Measurements from ENCODE around the gene NPY1R.
A peak's percentile ranks its signal among the peaks of the same experiment; 100 is the strongest.

NPY1R gene

DNA sequence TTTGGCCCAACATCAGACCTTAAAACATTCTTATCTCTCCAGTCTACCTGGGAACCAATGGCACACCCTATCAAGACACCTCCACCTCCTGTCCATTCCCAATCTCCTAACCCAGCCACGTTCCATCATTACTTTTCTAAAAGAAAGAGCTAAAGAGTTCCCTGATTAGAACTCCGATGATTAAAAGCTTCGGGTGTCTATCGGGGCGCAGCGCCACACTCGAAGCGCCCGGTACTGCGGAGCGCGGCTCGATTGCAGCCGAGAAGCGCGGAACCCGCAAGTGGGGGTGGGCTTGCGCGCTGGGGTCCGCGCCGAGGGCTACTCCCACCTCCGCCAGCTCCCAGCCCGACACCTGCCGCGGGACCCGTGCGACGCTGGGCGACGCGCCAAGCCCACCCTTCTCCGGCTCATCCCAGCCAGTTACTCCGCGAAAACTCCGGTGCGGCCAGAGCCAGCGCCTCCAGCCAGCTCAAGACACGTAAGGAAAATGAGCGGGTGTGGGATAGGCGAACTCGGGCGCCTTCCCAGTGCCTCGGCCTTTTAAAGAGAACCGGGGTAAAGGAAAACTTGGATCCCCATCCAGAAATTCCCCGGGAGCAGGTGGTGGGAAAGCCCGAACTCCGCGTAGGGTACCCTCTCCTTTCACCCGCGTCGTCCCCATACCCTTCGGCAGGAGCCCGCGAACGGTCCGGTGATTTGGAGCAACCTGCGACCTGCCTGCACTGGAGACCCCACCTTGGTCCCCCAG, 593 bp downstream of the NPY1R start:
- H3K4me3 ChIP-seq (replicated peaks; ENCODE audit: insufficient read depth, low read length): peak overlapping the region; percentile 30
- no peak for DNase-seq (ENCODE audit: low read depth in 1 of 2, low spot score in 1 of 2)

DNA sequence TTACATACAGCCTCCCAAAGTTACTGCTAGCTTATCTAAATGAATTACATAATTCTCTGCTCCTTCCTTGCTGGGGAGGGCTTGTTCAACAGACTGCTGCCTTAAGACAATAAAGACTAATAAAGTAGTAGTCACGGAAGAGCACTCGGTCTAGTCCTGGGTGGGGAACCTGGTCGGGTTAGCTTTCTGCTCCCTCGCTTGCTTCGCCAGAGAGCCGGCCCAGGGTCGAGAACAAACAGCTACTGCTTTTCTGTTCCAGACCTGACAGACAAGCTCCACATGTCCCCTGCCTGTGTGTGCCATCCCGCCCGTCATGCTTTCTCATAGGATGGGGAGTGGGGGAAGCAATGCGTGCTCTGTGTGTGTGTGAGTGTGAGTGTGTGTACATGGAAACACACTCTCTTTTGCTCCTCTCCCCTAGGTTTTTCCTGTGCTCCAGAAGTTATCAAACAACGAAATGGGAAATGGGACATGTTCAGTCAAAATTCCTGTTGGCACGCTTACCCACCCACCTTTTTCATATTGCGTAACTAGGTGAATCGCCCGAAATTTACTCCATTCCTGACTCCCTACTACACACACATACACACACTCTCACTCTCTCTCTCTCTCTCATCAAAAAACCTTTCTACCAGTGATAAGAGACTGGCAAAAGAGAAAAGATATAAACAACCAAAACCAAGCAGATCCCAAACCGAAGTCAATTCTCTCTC, 1.3 kb downstream of the NPY1R start:
- DNase-seq (ENCODE audit: low read depth in 1 of 2, low spot score in 1 of 2): no peak
- Histone ChIP-seq H3K4me3 (replicated peaks; ENCODE audit: insufficient read depth, low read length) (no peak overlapping the region), H3K27ac (replicated peaks) (no peak overlapping the region), H3K27me3 (ENCODE audit: insufficient read depth, poor library complexity, severe bottlenecking) (peaks cover 31% of the 10 kb centered on the region)
- TF ChIP-seq POLR2AphosphoS5 (IDR thresholded peaks at IDR 0.05; ENCODE audit: low read depth) (no peak), GABPA (IDR thresholded peaks at IDR 0.05; ENCODE audit: low read depth) (no peak), SPI1 (IDR thresholded peaks at IDR 0.05; ENCODE audit: borderline replicate concordance, low read depth) (no peak)
- TF ChIP-seq, protein P1, sequence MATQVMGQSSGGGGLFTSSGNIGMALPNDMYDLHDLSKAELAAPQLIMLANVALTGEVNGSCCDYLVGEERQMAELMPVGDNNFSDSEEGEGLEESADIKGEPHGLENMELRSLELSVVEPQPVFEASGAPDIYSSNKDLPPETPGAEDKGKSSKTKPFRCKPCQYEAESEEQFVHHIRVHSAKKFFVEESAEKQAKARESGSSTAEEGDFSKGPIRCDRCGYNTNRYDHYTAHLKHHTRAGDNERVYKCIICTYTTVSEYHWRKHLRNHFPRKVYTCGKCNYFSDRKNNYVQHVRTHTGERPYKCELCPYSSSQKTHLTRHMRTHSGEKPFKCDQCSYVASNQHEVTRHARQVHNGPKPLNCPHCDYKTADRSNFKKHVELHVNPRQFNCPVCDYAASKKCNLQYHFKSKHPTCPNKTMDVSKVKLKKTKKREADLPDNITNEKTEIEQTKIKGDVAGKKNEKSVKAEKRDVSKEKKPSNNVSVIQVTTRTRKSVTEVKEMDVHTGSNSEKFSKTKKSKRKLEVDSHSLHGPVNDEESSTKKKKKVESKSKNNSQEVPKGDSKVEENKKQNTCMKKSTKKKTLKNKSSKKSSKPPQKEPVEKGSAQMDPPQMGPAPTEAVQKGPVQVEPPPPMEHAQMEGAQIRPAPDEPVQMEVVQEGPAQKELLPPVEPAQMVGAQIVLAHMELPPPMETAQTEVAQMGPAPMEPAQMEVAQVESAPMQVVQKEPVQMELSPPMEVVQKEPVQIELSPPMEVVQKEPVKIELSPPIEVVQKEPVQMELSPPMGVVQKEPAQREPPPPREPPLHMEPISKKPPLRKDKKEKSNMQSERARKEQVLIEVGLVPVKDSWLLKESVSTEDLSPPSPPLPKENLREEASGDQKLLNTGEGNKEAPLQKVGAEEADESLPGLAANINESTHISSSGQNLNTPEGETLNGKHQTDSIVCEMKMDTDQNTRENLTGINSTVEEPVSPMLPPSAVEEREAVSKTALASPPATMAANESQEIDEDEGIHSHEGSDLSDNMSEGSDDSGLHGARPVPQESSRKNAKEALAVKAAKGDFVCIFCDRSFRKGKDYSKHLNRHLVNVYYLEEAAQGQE (IDR thresholded peaks at IDR 0.05; ENCODE audit: insufficient replicate concordance, low read depth): no peak
- TF ChIP-seq, protein P2, sequence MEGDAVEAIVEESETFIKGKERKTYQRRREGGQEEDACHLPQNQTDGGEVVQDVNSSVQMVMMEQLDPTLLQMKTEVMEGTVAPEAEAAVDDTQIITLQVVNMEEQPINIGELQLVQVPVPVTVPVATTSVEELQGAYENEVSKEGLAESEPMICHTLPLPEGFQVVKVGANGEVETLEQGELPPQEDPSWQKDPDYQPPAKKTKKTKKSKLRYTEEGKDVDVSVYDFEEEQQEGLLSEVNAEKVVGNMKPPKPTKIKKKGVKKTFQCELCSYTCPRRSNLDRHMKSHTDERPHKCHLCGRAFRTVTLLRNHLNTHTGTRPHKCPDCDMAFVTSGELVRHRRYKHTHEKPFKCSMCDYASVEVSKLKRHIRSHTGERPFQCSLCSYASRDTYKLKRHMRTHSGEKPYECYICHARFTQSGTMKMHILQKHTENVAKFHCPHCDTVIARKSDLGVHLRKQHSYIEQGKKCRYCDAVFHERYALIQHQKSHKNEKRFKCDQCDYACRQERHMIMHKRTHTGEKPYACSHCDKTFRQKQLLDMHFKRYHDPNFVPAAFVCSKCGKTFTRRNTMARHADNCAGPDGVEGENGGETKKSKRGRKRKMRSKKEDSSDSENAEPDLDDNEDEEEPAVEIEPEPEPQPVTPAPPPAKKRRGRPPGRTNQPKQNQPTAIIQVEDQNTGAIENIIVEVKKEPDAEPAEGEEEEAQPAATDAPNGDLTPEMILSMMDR (IDR thresholded peaks at IDR 0.05; ENCODE audit: insufficient read depth, low read length): no peak

More for the DNA sequence above, 593 bp downstream of the NPY1R start:
- Histone ChIP-seq H3K27me3 (ENCODE audit: insufficient read depth, poor library complexity, severe bottlenecking) (peaks cover 31% of the 10 kb centered on the region), H3K27ac (replicated peaks) (no peak overlapping the region)
- TF ChIP-seq GABPA (IDR thresholded peaks at IDR 0.05; ENCODE audit: low read depth) (no peak), SPI1 (IDR thresholded peaks at IDR 0.05; ENCODE audit: borderline replicate concordance, low read depth) (no peak), POLR2AphosphoS5 (IDR thresholded peaks at IDR 0.05; ENCODE audit: low read depth) (no peak)
- TF ChIP-seq, protein P1 (IDR thresholded peaks at IDR 0.05; ENCODE audit: insufficient replicate concordance, low read depth): no peak
- TF ChIP-seq, protein P2 (IDR thresholded peaks at IDR 0.05; ENCODE audit: insufficient read depth, low read length): no peak

DNA sequence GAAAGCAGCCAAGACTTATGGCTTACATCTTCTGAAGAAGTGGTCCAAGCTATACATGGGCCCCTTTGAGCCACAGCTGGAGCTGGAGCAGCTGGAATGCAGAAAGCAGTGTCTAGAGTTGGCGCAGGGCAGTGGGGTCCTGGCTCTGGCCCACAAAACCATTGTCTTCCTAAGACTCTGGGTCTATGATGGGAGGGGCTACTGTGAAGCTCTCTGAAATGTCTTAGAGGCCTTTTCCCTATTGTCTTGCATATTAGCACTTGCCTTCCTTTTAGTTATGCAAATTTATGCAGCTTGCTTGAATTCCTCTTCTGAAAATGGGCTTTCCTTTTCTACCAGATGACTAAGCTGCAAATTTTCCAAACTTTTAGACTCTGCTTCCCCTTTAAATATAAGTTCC, 15.3 kb downstream of the NPY1R start:
- H3K27me3 ChIP-seq (ENCODE audit: insufficient read depth, poor library complexity, severe bottlenecking): no peaks in the 10 kb centered on the region
- no peak overlapping the region for H3K27ac ChIP-seq (replicated peaks)
- no peak for DNase-seq (ENCODE audit: low read depth in 1 of 2, low spot score in 1 of 2)
- no peak for TF ChIP-seq POLR2AphosphoS5 (IDR thresholded peaks at IDR 0.05; ENCODE audit: low read depth)
- no peak for TF ChIP-seq SPI1 (IDR thresholded peaks at IDR 0.05; ENCODE audit: borderline replicate concordance, low read depth)
- TF ChIP-seq, protein P1 (IDR thresholded peaks at IDR 0.05; ENCODE audit: insufficient replicate concordance, low read depth): no peak
- TF ChIP-seq, protein P2 (IDR thresholded peaks at IDR 0.05; ENCODE audit: insufficient read depth, low read length): no peak
- no peak for TF ChIP-seq GABPA (IDR thresholded peaks at IDR 0.05; ENCODE audit: low read depth)
- no peak overlapping the region for H3K4me3 ChIP-seq (replicated peaks; ENCODE audit: insufficient read depth, low read length)
